Transverse colon (tissue), 4 donors: ENCODE measurements around the gene ZBTB20. TPM values are rescaled to one million over a fixed set of nuclear protein-coding genes. Genes with fewer than 3 reads are reported as not detected.

Source experiments
- DNase-seq: peaks from one replicate; pipeline ENCODE4 v3.0.0-alpha.2; 2019
- H3K27ac ChIP-seq, 4 donors: fragments of 200-600 bp; sonication (generic); 2 replicates each; pipeline ENCODE4 v1.5.1; 2016 to 2018; ENCODE audit warnings: inconsistent platforms in 4 of 4
- H3K27me3 ChIP-seq: fragments of 200-600 bp; sonication (generic); 2 replicates; pipeline ENCODE4 v1.5.1; 2017; ENCODE audit warnings: inconsistent platforms
- H3K36me3 ChIP-seq, 4 donors: fragments of 200-600 bp; sonication (generic); 2 replicates each; pipeline ENCODE4 v1.5.1; 2017 to 2019; ENCODE audit warnings: inconsistent platforms in 4 of 4
- H3K4me1 ChIP-seq, 4 donors: fragments of 200-600 bp; sonication (generic); 2 replicates each; pipeline ENCODE4 v1.5.1; 2017 to 2020; ENCODE audit warnings: inconsistent platforms in 4 of 4
- H3K4me3 ChIP-seq, 4 donors: fragments of 200-600 bp; sonication (generic); 1 replicate in 1 of 4; 2 replicates in 3 of 4; pipeline versions ENCODE4 v1.5.1 to v1.6.1; 2017 to 2019; ENCODE audit warnings: inconsistent platforms in 4 of 4
- H3K9me3 ChIP-seq, 2 donors: fragments of 200-600 bp; sonication (generic); 2 replicates each; pipeline ENCODE4 v1.5.1; 2017 to 2019; ENCODE audit warnings: inconsistent platforms in 2 of 2
- CTCF ChIP-seq, 5 experiments: fragments of 200-600 bp in 3 of 5; fragments of 450-650 bp in 2 of 5; sonication (generic) in 3 of 5; IDR thresholded peaks; 1 replicate in 2 of 5; 2 replicates in 3 of 5; pipeline ENCODE4 v1.5.1; 2016 to 2017; ENCODE audit warnings: antibody characterized with exemption in 5 of 5, inconsistent platforms in 3 of 5, mild to moderate bottlenecking in 2 of 5, moderate library complexity in 1 of 5
- EP300 ChIP-seq: sonication (generic); formaldehyde crosslinking; IDR thresholded peaks from one replicate; pipeline ENCODE4 v1.6.1; 2017; ENCODE audit warnings: antibody characterized with exemption, low read depth
- POLR2A ChIP-seq: fragments of 450-650 bp; IDR thresholded peaks from one replicate; pipeline ENCODE4 v1.6.1; 2016; ENCODE audit warnings: antibody characterized with exemption, mild to moderate bottlenecking, moderate library complexity
- POLR2AphosphoS5 ChIP-seq, 3 donors: sonication (generic); formaldehyde crosslinking; IDR thresholded peaks; one replicate each; pipeline ENCODE4 v1.6.1; 2016; ENCODE audit warnings: antibody characterized with exemption in 3 of 3
- WGBS, 2 donors: methylation state at CpG; one replicate each; pipeline ENCODE4 v1.1.5; 2018; ENCODE audit warnings: low coverage in 1 of 2; 5-methylcytosine and 5-hydroxymethylcytosine counted together
- in situ Hi-C, 4 donors: fragments of 200-750 bp; cut with MboI; loops; one replicate each; pipeline versions ENCODE4 v1.15.0 to v1.15.1; 2017; ENCODE audit warnings: low sequenced_read_pairs in 3 of 4, low pct_ligation_motif_present in 1 of 4, low pct_unique_long_range_greater_than_20kb in 1 of 4
- intact Hi-C: fragments of 100-400 bp; cut with DNase I; formaldehyde crosslinking; loops from one replicate; pipeline ENCODE4 v1.15.1; 2023; ENCODE audit warnings: low total_unique reads
- total RNA-seq, 4 donors: library from RNA; depleted of rRNA; stranded (reverse); fragments of >200 nt; gene quantifications; one replicate each; pipeline ENCODE4 v1.1.0, GENCODE V29; 2016

Gene ZBTB20
- total RNA-seq, 4 donors from 2014 or later, result 44.6 to 50.5 (median 46.4) TPM

- Histone ChIP-seq H3K9me3 (no peaks in the 10 kb centered on the region), H3K4me1 (no peaks in the 10 kb centered on the region), H3K4me3 (no peak overlapping the region), H3K27ac (no peak overlapping the region), H3K36me3 (no peaks in the 10 kb centered on the region), H3K27me3 (no peaks in the 10 kb centered on the region)
- TF ChIP-seq POLR2A (no peak), POLR2AphosphoS5 (IDR thresholded peaks at IDR 0.05) (no peak), CTCF (IDR thresholded peaks at IDR 0.05) (no peak)
- DNase-seq, result no peak
- in situ Hi-C loops, result no loop called here
- intact Hi-C loops, result no loop called here
- 58 to 75% methylated on average over 1 to 2 of the region's 2 CpGs for WGBS, 2 donors
Measured at GRCh38 chr3:114394551-114394950, 752.5 kb downstream of the ZBTB20 start.

GRCh38 chr3:114393367-114394072 is 753.6 kb downstream of the ZBTB20 start:
- TF ChIP-seq POLR2AphosphoS5 (IDR thresholded peaks at IDR 0.05) (no peak), EP300 (no peak), POLR2A (no peak), CTCF (IDR thresholded peaks at IDR 0.05) (no peak)
- intact Hi-C loops, result no loop called here
- H3K9me3 ChIP-seq, result no peaks in the 10 kb centered on the region
- DNase-seq, result no peak
- H3K4me1 ChIP-seq, result no peaks in the 10 kb centered on the region
- no peak overlapping the region for H3K4me3 ChIP-seq
- H3K27me3 ChIP-seq, result no peaks in the 10 kb centered on the region
- in situ Hi-C loops, result no loop called here
- peaks cover 0 to 3% (median 0%) of the 10 kb centered on the region in 4 donors for H3K36me3 ChIP-seq
- WGBS, 2 donors, result 54 to 74% methylated on average over 7 of the region's 7 CpGs
- no peak overlapping the region for H3K27ac ChIP-seq

DNA sequence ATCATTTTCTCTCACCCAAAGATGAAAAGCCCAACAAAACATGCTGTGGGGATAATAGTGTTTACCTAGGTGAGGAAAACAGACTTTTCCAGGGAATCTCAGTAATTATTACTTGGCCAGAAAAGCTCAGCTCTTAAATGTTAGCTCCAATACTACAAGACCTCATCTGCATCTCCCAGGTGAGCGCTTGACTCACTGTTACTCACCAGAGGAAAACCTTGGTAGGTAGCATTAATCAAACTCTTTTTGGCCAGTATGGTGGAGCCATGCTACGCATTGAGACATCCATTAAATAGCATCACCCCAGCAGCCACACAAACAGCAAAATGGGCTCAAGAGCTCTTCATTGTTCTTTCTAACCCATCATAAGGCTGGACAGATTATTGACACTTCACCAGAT is 754.3 kb downstream of the ZBTB20 start:
- H3K27ac ChIP-seq, result no peak overlapping the region
- no peaks in the 10 kb centered on the region for H3K4me1 ChIP-seq
- no peak for TF ChIP-seq POLR2AphosphoS5 (IDR thresholded peaks at IDR 0.05)
- no peak for TF ChIP-seq EP300
- TF ChIP-seq POLR2A, result no peak
- TF ChIP-seq CTCF (IDR thresholded peaks at IDR 0.05), result no peak
- H3K4me3 ChIP-seq, result no peak overlapping the region
- in situ Hi-C loops (no loop called here), intact Hi-C loops (no loop called here)
- H3K27me3 ChIP-seq, result no peaks in the 10 kb centered on the region
- no peaks in the 10 kb centered on the region for H3K9me3 ChIP-seq
- DNase-seq, result no peak
- H3K36me3 ChIP-seq, result peaks cover 0 to 4% (median 0%) of the 10 kb centered on the region in 4 donors
- 80 to 99% methylated on average over 1 to 2 of the region's 2 CpGs for WGBS, 2 donors

DNA sequence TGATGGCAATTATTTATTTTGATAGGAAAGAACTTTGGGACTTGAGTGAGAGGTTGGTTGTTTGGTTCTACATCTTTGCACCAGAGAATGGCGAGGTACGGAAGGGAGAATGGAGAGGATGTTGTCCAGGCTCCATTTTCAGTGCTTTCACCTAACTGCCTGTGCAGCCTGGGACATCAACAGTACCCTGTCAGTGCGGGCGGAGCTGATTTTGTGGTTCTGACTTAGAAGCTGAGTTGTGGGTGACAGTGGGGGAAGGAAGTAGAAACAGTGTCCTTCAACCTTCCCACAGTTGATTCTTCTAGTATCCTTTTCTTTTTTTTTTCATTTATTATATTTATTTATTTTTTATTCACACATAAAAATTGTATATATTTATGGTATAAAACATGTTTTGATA is 757.9 kb downstream of the ZBTB20 start:
- intact Hi-C loops, result loop anchor here (10.0 kb wide), 1 partner anchor 86 kb away; no protein-coding TSS in a partner anchor

More for the DNA sequence above, 757.9 kb downstream of the ZBTB20 start:
- 87 to 90% methylated on average over 4 of the region's 4 CpGs for WGBS, 2 donors
- H3K4me3 ChIP-seq, result no peak overlapping the region
- in situ Hi-C loops, result no loop called here
- no peak for TF ChIP-seq POLR2AphosphoS5 (IDR thresholded peaks at IDR 0.05)
- TF ChIP-seq CTCF (IDR thresholded peaks at IDR 0.05), result no peak
- no peak for TF ChIP-seq EP300
- TF ChIP-seq POLR2A, result no peak
- H3K9me3 ChIP-seq, result no peaks in the 10 kb centered on the region
- H3K4me1 ChIP-seq, result peaks cover 0 to 10% (median 0%) of the 10 kb centered on the region in 4 donors
- no peaks in the 10 kb centered on the region for H3K27me3 ChIP-seq
- peaks cover 0 to 4% (median 0%) of the 10 kb centered on the region in 4 donors for H3K36me3 ChIP-seq
- DNase-seq, result no peak
- no peak overlapping the region for H3K27ac ChIP-seq
